Fibroblast of gingiva (primary cell): ENCODE results near the gene RHOF.

Experiments used
- DNase-seq: peaks from one replicate; pipeline ENCODE4 v3.0.0-alpha.2; 2011; ENCODE audit warnings: low read depth

The RHOF gene, protein sequence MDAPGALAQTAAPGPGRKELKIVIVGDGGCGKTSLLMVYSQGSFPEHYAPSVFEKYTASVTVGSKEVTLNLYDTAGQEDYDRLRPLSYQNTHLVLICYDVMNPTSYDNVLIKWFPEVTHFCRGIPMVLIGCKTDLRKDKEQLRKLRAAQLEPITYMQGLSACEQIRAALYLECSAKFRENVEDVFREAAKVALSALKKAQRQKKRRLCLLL

DNA sequence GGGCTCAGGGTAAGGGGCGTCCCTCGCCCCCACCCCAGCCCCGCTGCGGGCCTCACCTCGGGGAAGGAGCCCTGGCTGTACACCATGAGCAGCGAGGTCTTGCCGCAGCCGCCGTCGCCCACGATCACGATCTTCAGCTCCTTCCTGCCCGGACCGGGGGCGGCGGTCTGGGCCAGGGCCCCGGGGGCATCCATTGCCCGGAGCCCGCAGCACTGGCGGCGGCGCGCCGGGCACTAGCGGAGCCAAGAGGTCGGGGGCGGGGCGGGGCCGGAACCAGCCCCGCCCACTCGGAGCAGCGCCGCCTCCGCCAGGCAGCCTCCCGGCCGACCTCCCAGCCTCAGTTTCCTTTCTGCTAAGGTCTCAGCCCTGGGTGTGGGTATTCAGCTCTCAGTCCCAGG lies at the start of gene RHOF:
Gene RHOF, minus strand, starts transcription at position 249 of the 398 bp plus-strand sequence. Its CDS starts 55 bp downstream, at position 194.
- no peak for DNase-seq

DNA sequence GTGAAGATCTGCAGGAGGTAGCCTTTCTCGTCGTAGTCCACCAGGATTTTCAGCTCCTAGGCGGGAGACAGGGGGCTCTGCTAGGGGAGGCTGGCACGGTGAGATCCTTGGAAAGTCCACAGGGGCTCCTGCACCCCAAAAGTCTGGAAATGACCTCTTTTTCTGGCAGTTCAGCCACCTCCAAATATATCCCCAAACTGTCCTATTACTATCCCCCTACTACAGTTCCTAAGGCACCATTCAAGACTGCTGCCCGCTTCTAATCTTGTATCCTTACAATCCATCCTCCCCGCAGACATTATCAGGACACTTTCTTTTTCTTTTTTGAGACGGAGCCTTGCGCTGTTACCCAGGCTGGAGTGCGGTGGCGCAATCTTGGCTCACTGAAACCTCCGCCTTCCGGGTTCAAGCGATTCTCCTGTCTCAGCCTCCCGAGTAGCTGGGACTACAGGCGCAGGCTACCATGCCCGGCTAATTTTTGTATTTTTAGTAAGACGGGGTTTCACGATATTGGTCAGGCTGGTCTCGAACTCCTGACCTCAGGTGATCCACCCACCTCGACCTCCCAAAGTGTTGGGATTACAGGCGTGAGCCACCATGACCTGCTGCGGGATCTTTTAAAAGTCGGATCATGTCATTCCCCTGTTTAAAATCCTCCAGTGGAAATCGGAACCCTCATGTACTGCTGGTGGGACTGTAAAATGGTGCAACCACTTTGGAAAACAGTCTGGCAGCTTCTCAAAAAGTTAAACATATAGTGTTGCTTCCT lies 46.7 kb upstream of the RHOF start:
- no peak for DNase-seq

DNA sequence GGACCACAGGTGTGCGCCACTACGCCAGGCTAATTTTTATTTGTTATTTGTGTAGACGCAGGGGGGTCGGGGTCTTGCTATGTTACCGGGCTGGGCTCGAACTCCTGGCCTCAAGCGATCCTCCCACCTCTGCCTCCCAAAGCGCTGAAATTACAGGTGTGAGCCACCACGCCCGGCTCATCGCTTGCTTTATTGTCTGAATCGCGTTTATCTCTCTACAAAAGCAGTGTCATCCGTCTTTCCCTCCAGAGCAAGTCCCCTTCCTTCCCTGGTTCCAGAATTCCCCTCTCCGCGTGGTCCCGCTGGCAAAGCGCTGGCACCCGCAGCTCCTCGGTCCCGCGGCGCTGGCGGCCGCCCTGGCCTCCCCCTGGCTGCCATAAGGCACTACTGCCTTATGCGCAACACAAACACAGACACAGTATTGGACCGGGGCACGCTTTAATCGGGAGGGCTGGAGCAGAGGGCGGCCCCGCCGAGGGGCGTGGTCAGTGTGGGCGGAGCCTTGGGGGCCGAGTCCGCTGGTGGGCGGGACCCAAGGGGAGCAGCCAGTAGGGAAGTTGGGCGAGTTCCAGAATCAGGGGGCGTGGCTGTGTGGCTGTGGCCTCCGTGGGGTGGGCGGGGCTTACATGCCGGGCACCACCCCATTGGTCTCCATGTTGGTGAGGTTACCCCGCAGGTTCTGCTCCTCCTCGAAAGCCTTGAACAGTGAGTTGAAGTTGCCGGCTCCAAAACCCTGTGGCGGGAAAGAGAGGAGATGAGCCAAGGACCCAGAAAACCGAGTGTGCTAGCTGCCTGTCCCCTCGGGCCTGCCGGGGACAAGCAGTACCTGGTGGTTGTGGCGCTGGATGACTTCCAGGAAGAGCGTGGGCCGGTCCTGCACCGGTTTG lies 45.9 kb upstream of the RHOF start:
- DNase-seq: peak; percentile 95

DNA sequence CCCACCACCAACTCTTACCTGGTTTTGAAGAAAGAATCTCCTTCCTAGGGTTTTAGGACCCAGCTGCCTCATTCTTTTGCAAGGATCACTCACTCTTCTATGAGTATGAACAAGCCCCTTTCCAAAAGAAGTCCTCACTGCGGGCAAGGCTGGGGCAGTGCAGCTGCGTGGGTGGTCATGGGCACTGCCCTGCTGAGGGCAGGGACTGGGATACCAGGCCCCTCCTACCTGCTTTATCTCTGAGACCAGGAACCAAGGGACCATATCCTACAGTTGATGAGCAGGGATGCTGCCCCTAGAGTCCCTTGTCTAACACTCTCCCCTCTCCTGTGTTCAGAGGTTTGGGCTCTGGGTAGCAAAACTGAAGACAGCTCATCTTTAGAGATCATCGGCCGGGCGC lies 44.6 kb upstream of the RHOF start:
- DNase-seq: no peak

DNA sequence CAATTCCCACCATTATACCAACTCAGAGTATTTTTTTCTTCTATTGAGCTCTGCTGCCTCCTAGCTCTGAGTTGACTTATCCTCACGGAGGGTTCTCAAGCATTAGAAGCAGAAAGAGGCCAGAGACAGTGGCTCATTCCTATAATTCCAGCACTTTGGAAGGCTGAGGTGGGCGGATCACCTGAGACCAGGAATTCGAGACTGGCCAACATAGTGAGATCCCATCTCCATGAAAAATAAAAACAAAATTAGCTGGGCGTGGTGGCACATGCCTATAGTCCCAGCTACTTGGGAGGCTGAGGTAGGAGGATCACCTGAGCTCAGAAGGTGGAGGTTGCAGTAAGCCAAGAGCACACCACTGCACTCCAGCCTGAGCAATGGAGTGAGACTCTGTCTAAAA lies 44.2 kb upstream of the RHOF start:
- DNase-seq: no peak

DNA sequence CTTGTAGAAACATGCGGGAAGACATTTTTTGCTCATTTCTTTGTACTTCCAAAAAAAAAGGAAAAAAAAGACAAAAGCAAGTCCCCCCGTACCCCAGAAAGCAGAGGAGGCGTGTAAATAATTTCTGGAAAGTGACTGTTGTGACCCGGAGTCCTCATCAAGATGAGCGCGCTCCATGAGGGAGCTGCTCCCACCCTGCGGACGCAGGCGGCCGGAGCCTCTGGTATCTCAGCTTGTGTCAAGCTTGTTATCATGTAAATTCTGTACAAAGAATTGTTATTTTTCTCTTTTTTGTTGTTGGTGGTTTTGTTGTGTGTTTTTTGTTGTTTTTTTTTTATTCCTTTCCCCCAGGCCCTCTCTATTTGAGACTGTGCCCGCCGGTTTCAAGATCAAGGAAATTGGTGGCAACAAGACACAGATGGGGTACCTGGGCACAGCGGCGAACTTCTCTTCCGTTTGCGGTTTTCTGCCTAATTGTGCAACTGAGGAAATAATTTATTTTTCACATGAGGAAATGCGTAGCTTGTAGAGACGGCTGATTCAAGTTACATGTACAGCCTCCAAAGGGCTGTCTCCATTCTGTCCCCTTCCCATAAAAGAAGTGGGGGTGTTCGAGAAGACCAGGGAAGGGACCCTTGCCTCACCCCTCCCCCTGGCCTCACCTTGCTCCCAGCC lies 38.2 kb upstream of the RHOF start:
- no peak for DNase-seq

DNA sequence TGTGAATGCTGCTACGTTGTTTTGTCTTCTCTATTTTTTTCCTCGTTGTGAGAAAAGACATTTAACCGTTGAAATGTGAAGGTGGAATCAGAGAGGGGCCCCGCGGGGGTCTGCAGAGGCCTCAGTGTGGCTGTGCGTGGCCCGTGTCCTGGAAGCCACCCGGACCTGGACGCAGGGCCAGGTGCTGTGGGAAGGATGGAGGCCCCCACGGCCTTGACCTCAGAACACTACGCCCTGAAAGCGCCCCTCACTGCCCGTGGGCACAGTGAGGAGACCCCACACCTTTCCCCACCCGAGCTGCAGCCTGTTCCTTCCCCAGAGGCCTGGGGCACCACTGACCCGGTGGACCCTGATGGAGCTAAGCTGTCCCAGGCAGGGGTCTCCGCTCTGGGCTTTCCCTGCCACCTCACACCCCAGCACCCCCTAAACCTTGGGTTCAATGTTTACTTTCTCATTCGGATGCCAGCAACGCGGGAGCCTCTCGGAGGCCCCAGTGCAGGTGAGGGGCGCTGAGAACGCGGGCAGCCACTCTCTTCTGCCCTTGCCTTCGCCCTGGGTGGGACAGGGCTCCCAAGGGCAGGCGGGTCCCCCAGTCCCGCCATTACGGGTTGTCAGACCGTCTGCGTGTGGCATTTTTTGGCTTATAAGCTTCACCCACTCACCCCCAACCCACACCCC lies 37.2 kb upstream of the RHOF start:
- DNase-seq: no peak

DNA sequence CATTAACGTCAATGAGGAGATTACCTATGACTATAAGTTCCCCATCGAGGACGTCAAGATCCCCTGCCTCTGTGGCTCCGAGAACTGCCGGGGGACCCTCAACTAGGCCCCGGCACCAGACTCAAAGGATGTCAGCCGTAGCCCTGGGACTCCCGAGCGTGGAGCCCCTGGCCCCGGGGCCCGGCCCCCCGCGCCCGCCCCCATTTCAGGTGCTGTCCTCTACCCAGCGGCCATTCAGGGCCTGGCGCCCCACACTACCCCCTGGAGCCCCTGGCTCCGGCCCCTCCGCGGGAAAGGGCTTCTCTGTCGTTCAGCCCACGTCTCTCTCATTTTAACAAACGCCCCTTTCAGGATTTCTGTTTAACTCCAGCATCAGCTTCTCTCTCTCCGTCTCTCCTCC lies 36.6 kb upstream of the RHOF start:
- no peak for DNase-seq

DNA sequence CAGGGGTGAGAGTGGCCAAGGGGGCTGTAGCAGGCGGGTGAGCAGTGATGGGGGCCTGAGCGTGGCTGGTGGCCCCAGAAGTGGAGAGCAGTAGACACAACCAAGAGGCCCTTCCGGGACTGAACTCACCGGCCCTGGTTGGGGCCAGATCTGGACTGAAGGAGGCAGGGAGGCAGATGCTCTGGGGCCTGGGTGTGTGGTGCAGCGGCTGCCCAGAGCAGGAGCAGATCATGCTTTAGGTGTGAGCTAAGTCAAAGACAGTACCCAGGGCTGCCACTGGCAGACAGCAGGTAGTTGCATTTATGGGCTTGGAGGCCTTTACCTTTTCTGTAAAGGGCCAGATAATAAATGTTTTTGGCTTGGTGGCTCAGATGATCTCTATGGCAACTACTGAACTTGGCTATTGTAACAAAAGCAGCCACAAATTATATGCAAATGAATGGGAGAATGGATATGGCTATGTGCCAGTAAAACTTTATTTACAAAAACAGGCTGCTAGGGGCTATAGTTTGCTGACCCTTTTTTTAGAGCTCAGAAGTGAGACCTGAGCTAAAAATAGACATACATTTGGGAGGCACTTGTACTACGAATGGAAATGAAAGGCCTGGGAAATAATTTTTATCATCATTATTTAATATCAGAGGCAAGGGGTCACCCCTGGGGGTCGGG lies 35.9 kb upstream of the RHOF start:
- DNase-seq: no peak

DNA sequence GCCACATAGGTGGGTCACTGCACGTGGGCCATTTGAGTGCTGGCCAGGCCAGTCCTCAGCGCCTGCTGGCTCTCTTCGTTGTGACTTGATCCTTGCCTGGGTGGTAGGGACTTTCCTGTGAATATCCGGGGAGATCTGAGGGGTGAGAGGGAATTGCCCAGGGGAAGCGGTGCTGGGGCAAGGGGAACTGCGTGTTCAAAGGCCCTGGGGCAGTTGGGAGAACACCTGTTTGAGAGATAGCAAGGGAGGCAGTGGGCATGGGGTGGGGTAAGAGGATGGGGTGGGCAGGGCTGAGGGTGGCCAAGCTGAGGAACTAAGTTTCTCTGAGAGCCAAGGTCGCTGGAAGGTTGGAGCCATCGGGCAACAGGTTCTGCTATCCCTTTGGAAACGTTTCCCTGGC lies 35.3 kb upstream of the RHOF start:
- no peak for DNase-seq

DNA sequence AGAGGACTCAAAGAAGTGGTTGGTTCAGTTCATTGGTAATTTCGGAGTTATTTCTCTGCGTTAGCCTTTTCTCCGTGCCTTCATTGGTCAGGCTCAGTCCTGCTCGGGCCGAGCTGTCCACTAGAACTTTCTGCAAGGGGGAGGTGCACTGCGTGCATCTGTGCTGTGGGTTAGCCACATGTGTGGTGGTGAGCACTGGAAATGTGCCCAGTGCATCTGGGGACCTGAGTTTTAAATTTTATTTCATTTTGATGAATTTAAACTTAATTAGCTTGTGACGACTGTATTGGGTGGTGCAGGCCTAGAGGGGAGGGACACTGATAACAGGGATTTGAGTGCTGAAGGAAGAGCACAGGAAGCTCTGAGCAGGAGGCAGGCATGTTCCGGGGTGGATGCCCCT lies 34.8 kb upstream of the RHOF start:
- no peak for DNase-seq

DNA sequence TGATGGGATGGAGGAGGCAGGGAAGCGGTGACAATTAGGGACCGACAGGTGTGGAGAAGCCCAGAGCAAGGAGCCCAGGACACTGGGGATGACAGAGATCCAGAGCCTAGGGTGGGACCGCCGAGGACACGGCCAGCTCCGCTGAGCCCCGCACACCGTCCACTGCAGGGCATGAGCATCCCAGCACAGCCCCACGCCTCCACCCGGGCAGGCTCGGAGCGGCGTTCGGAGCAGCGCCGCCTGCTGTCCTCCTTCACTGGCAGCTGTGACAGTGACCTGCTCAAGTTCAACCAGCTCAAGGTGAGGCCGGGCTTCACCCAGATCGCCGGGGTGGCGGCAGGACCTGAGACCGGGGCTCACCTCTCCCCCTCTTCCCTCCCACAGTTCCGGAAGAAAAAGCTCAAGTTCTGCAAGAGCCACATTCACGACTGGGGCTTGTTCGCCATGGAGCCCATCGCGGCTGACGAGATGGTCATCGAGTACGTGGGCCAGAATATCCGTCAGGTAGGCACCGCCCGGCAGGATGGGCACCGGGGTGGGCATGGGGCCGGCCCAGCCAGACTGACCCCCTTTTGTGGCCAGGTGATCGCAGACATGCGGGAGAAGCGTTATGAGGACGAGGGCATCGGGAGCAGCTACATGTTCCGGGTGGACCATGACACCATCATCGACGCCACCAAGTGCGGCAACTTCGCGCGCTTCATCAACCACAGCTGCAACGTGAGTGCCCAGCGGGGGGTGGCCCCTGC lies 34.0 kb upstream of the RHOF start:
- no peak for DNase-seq

DNA sequence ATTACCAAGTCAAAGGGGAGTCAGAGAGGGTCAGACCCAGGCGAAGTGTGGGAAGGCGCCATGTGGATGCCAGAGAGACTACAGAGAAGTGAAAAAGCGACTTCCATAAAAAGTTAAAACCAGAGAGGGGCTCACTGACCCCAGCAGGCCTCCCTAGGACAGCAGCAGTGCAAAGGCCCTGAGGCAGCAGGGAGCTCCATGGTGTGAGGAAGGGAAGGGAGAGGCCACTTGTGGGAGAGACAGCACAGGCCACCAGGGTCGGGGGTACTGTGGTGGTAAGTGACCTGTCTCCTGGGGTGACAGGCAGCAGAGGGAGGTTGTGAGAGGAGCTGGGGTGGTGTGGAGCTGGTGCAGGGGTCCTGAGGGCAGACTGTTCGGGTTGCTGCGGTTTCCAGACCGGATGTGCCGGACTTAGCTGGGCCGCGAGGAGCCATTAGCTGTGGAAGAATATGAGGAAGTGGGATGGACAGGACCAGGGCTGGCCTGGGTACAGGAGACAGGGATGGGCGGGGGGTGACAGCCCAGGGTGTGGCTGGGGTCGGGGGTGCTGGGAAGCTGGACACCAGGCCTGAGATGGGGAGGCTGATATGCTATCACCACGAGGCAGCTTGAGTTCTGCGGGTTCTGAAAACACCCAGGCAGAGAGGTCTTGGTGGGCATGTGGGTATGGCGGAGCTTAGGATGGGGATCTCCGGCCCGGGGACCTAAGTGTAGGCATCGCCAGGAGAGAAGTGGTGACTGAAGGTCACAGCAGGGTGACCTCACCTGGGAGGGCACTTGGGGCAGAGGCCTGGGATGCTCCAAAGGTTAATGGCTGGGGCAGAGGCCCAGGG lies 33.0 kb upstream of the RHOF start:
- DNase-seq: no peak

DNA sequence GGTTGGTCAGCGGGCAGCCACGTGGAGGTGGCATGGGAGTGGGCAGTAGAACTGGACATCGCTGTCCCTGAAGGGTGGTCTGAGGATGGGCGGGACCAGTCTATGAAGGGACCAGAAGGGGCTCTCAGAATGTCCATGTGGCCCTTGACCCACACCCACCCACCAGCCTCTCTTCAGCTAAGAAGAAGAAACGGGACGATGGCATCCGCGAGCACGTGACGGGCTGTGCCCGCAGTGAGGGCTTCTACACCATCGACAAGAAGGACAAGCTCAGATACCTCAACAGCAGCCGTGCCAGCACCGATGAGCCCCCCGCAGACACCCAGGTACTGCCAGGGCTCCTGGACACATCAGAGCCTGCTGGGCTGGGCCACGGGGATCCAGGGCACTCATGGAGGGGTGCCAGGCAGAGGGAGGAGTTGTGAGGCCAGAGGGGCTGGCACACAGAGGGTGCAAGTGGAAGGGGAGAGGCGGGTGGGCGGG lies 31.6 kb upstream of the RHOF start:
- DNase-seq: no peak

DNA sequence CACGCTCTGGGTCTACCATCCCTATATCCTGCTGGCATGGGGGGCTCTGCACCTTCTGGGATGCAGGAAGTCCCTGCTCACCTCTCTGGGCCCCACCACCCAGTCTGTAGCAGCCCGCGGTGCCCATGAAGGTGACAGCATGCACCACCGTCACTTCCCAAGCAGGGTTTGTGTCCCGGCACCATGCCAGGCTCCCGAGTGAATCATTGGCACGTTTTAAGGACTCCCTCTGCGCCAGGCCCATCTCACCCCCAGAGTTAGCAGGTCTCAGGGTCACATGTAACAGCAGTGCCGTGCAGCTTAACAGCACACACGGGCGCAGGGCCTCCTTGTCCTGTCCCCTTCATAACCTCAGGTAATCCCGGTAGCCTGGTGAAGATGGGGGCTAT lies 30.2 kb upstream of the RHOF start:
- no peak for DNase-seq

DNA sequence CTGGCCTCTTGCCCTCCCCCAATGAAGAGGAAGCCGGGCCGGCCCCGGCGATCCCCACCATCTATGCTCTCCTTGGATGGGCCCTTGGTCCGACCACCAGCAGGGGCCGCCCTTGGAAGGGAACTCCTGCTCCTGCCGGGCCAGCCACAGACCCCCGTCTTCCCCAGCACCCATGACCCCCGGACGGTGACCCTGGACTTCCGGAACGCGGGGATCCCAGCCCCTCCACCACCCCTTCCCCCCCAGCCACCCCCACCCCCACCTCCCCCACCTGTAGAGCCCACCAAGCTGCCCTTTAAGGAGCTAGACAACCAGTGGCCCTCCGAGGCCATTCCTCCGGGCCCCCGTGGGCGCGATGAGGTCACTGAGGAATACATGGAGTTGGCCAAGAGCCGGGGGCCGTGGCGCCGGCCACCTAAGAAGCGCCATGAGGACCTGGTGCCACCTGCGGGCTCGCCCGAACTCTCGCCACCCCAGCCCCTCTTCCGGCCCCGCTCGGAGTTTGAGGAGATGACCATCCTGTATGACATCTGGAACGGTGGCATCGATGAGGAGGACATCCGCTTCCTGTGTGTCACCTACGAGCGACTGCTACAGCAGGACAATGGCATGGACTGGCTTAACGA lies 29.7 kb upstream of the RHOF start:
- DNase-seq: no peak

DNA sequence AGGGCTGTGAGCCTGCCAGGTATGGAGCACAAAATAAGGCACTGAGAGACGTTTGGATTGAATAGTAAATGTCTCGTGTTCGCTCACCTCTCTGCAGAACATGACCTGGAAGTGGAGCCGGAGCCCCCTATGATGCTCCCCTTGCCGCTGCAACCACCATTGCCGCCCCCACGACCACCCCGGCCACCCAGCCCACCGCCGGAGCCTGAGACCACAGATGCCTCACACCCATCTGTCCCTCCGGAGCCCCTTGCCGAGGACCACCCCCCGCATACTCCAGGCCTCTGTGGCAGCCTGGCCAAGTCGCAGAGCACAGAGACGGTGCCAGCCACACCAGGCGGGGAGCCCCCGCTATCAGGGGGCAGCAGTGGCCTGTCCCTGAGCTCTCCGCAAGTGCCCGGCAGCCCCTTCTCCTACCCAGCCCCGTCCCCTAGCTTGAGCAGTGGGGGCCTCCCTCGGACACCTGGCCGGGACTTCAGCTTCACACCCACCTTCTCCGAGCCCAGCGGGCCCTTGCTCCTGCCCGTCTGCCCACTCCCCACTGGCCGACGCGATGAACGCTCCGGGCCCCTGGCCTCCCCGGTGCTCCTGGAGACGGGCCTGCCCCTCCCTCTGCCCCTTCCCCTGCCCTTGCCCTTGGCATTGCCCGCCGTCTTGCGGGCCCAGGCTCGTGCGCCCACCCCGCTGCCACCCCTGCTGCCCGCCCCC lies 29.1 kb upstream of the RHOF start:
- no peak for DNase-seq

DNA sequence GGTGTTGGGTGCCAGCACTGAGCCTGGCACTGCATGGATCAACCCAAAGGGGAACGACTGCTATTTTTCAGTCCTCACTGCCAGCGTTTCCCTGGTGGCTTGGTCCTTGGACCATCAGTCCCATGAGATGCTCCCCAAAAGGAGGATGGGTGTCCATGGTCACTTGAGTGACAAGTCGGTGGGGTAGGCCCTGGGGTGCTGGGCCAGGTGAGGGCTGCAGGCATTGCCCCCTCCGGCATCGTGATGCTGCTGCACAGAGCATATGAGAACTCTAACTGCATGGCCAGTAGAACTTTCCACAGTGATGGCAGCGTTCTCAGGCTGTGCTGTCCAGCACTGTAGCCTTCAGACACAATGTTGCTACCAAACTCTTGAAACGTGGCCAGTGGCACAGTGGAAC lies 26.6 kb upstream of the RHOF start:
- DNase-seq: no peak
